ENCODE data around the gene KNCN. TPM values are rescaled to one million over a fixed set of nuclear protein-coding genes. Genes with fewer than 3 reads are reported as not detected.

KNCN gene
- total RNA-seq, 1 donor from 2014 or later, result not detected

DNA sequence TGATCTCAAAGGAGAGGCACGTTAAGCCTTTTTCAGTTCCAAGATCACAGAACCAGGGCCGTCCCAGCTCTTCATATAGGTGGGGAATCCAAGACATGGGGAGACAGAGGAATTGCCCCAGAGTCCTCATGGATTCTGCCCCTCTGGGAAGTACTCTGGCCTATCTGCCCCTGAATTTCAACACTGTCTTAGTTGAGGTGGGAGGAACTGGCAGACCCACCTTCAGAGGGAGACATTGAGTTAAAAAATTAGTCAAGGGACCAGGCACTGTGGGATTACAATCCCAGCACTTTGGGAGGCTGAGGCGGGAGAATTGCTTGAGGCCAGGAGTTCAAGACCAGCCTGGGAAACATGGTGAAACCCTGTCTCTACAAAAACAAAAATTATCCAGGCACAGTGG, 2.1 kb upstream of the KNCN start:
- no peaks in the 10 kb centered on the region for H3K4me1 Mint-ChIP-seq
- no peak overlapping the region for H3K4me3 Mint-ChIP-seq
- H3K27ac Mint-ChIP-seq, result no peak overlapping the region
- H3K27me3 Mint-ChIP-seq (ENCODE audit: low read depth), result peaks cover 41% of the 10 kb centered on the region
- DNase-seq (ENCODE audit: low spot score in 2 of 2, unreplicated experiment in 2 of 2), result no peak
- no peaks in the 10 kb centered on the region for H3K9me3 Mint-ChIP-seq
- no peaks in the 10 kb centered on the region for H3K36me3 Mint-ChIP-seq
- TF ChIP-seq, protein P1, sequence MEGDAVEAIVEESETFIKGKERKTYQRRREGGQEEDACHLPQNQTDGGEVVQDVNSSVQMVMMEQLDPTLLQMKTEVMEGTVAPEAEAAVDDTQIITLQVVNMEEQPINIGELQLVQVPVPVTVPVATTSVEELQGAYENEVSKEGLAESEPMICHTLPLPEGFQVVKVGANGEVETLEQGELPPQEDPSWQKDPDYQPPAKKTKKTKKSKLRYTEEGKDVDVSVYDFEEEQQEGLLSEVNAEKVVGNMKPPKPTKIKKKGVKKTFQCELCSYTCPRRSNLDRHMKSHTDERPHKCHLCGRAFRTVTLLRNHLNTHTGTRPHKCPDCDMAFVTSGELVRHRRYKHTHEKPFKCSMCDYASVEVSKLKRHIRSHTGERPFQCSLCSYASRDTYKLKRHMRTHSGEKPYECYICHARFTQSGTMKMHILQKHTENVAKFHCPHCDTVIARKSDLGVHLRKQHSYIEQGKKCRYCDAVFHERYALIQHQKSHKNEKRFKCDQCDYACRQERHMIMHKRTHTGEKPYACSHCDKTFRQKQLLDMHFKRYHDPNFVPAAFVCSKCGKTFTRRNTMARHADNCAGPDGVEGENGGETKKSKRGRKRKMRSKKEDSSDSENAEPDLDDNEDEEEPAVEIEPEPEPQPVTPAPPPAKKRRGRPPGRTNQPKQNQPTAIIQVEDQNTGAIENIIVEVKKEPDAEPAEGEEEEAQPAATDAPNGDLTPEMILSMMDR (IDR thresholded peaks at IDR 0.05; ENCODE audit: unreplicated experiment), result no peak

DNA sequence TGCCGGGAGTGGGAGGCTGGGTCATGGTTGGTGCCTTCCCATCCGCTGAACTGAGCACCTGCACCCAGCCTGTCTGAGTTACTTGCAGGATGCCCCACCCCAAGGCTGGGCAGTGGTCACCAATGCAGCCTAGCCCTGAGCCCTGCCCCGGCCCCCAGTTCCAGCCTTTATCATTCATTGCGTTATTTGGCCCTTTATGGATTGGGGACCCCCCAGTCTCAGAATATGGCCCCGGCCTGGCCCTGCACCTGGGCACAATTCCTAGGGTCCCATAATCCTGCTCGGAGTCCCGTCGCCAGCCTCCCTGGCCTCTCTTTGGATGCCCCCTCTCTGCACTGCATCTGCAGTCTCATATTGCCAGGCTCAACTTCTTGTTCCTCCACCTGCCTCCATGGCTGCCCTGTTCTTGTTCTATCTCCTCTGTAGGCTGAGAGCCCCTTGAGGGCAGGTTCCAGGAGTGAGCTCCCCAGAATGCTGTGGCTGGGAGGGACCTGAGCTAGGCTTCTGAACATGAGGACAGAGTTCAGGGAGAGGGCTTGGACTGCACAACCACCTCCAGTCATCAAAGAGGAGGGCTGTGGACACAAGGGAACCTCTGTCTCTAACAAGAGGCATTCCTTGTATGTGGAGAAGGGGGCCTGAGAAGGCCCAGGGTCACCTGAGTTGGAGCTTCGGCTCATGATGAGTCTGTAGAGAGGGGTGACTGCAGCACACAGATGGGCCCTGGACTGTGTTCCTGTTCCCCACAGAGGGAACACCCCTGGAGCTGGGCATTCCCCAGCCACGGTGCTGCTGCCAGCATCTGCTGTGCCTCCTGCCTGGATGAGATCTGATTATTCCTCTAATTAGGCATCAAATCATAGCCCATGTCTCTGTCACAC, 1.1 kb upstream of the KNCN start:
- TF ChIP-seq, protein P1 (IDR thresholded peaks at IDR 0.05; ENCODE audit: unreplicated experiment), result no peak
- no peak for DNase-seq (ENCODE audit: low spot score in 2 of 2, unreplicated experiment in 2 of 2)
- Mint-ChIP-seq H3K36me3 (no peaks in the 10 kb centered on the region), H3K27ac (no peak overlapping the region), H3K9me3 (no peaks in the 10 kb centered on the region), H3K4me1 (no peaks in the 10 kb centered on the region), H3K4me3 (no peak overlapping the region), H3K27me3 (ENCODE audit: low read depth) (peaks cover 47% of the 10 kb centered on the region)

DNA sequence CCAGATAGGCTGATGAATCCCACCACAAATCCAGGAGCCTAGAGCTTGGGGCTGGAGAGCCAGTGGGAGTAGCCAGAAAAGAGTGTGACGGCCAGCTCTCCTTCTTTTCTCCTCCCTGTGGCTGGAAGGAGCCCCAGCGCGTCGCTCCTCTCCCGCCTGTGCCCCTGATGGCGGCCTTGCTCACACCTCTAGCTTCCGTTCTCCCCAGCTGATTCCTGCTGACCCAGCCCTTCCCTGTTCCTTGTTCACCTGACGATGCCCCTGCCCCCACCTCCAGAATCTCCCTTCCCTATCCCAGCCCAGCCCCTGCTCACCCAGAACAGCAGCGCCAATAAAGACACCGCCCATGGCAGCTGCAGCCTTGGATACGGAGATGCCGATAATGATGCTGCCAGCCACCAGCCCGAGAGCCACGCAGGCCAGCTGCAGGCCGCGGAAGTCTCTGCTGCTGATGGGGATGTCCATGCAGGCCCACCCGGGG, 656 bp downstream of the KNCN start:
- Mint-ChIP-seq H3K4me3 (no peak overlapping the region), H3K4me1 (no peaks in the 10 kb centered on the region), H3K36me3 (no peaks in the 10 kb centered on the region), H3K27me3 (ENCODE audit: low read depth) (peaks cover 63% of the 10 kb centered on the region), H3K9me3 (no peaks in the 10 kb centered on the region), H3K27ac (no peak overlapping the region)
- no peak for DNase-seq (ENCODE audit: low spot score in 2 of 2, unreplicated experiment in 2 of 2)
- TF ChIP-seq, protein P1 (IDR thresholded peaks at IDR 0.05; ENCODE audit: unreplicated experiment), result no peak

DNA sequence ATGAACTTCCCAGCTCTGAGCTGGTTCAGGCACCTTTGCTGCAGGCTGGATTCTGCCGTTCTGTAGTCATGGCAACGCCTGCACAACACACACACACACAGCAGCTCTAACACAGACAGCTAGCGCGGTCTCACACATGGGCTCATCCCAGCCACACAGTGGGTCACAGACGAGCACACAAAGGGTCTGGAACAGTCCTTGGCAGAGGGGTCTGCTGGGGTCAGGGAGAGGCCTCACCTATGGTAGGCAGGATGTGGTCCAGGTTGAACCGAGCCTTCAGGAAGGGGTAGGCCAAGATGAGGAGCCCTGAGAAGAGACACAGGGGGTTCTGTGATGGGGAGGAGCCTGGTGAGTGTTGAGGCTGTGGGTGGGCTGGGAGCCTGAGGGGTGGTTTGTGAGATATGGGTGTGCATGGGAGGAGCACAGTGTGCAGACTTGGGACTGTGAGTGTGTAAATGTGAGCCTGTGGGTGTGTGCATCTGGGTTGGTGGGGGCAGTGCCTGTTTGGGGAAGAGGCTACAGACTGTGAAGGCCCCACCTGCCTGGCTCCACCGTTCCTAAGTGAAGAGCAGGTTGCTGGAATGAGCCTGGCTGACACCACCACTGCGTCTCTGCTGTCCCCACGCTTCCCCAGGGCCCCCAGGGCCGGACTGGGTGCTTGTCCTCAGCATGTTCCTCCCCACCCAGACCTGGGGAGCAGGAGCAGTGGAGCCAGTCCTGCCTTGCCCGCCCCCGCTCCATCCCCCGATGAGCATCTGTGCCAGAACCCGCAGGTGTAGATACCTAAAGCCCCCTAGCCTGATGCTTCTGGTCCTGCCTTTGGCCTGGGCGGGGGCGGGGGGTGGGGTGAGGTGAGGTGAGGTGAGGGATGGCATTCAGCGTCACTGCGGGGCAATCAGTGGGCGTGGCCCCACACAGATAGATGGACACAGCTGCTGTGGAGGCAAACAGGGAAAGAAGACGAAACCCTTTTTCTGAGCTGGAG, 1.5 kb downstream of the KNCN start:
- H3K4me3 Mint-ChIP-seq, result no peak overlapping the region
- H3K36me3 Mint-ChIP-seq, result no peaks in the 10 kb centered on the region
- H3K27ac Mint-ChIP-seq, result peak overlapping the region; percentile 69
- no peaks in the 10 kb centered on the region for H3K9me3 Mint-ChIP-seq
- H3K27me3 Mint-ChIP-seq (ENCODE audit: low read depth), result peaks cover 71% of the 10 kb centered on the region
- DNase-seq (ENCODE audit: low spot score in 2 of 2, unreplicated experiment in 2 of 2), result no peak
- TF ChIP-seq, protein P1 (IDR thresholded peaks at IDR 0.05; ENCODE audit: unreplicated experiment), result no peak
- H3K4me1 Mint-ChIP-seq, result no peaks in the 10 kb centered on the region

DNA sequence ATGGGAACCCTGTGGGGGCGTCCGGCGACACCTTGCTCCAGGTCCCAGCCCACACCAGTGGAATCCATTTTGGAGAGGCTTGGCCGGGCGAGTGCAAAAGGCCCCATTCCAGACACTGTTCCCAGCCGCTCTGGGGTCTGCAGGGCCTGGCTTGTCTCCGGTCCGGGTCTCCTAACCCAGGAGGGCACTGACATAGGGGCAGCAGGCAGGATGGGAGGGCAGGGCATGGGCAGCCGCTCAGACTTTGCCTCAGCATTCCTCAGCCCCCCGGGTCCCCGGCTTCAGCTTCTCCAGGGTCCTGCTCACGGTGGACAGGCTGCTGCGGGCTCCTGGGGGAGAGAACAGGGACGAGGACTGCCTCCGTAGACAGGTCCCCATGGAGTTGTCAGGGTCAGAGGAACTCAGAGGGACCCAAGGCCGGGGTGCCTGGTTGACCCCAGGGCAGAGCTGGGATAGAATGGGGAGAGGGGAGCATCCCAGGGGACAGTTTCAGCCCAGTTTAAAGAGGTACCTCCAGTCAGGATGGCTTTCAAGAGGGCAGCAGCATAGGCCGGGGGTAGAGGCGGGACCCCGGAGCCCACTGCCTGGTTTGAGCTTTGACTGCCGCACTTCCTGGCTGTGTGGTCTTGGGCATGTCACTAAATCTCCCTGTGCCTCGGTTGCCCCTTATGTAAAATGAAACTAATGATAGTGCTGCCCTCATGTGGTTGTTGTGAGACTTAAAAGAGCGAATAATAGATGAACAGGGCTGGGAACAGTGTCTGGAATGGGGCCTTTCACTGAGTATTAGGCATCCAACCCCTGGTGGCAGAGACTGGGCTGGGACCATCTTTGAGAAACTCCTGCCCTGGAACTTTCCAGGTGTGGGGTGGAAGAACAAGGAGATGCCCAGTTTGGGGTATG, 3.7 kb downstream of the KNCN start:
- no peak overlapping the region for H3K27ac Mint-ChIP-seq
- no peaks in the 10 kb centered on the region for H3K36me3 Mint-ChIP-seq
- no peak for DNase-seq (ENCODE audit: low spot score in 2 of 2, unreplicated experiment in 2 of 2)
- H3K27me3 Mint-ChIP-seq (ENCODE audit: low read depth), result peaks cover 84% of the 10 kb centered on the region
- peaks cover 2% of the 10 kb centered on the region for H3K4me1 Mint-ChIP-seq
- no peak overlapping the region for H3K4me3 Mint-ChIP-seq
- H3K9me3 Mint-ChIP-seq, result no peaks in the 10 kb centered on the region
- TF ChIP-seq, protein P1 (IDR thresholded peaks at IDR 0.05; ENCODE audit: unreplicated experiment), result no peak
